ENCODE data around the gene KRT17. TPM values are rescaled to one million over a fixed set of nuclear protein-coding genes. Genes with fewer than 3 reads are reported as not detected.

Gene KRT17
- total and polyA plus RNA-seq, 2 experiments from 2014 or later: 59.5 to 118 TPM

GRCh38 chr17:41666708-41667279 is 42.4 kb upstream of the KRT17 start:
- Histone ChIP-seq H3K27me3 (no peaks in the 10 kb centered on the region), H4K20me1 (ENCODE audit: insufficient read depth, poor library complexity, severe bottlenecking) (no peaks in the 10 kb centered on the region), H2AFZ (peak overlapping the region; percentile 82), H3K4me2 (peak overlapping the region; percentile 96), H3K9me3 (ENCODE audit: low read depth) (no peaks in the 10 kb centered on the region), H3K27ac (peak overlapping the region; percentile 94), H3K79me2 (no peaks in the 10 kb centered on the region), H3K9me2 (replicated peaks; ENCODE audit: insufficient read depth) (no peaks in the 10 kb centered on the region), H3K36me3 (replicated peaks; ENCODE audit: insufficient read depth, low read depth) (no peaks in the 10 kb centered on the region), H3K4me1 (ENCODE audit: insufficient read depth) (peaks cover 19% of the 10 kb centered on the region), H3K4me3 (peak overlapping the region; percentile 38)
- WGBS (ENCODE audit: low lambda C conversion rate, missing lambda C conversion rate): 2% methylated on average over 17 of the region's 23 CpGs
- peak; percentile 89 for DNase-seq (ENCODE audit: low spot score)
- TF ChIP-seq CTCF (IDR thresholded peaks at IDR 0.05; ENCODE audit: poor library complexity) (peak; percentile 97), EZH2 (IDR thresholded peaks at IDR 0.05; ENCODE audit: borderline replicate concordance) (no peak)

- peak overlapping the region; percentile 94 for H3K27ac ChIP-seq
- no peaks in the 10 kb centered on the region for H4K20me1 ChIP-seq (ENCODE audit: insufficient read depth, poor library complexity, severe bottlenecking)
- no peaks in the 10 kb centered on the region for H3K9me2 ChIP-seq (replicated peaks; ENCODE audit: insufficient read depth)
- peak overlapping the region; percentile 25 for H3K4me3 ChIP-seq
- DNase-seq (ENCODE audit: low spot score): peak; percentile 75
- H2AFZ ChIP-seq: peak overlapping the region; percentile 82
- H3K79me2 ChIP-seq: no peaks in the 10 kb centered on the region
- peak overlapping the region; percentile 96 for H3K4me2 ChIP-seq
- TF ChIP-seq EZH2 (IDR thresholded peaks at IDR 0.05; ENCODE audit: borderline replicate concordance) (no peak), EZH2phosphoT487 (IDR thresholded peaks at IDR 0.05; ENCODE audit: low read depth, severe bottlenecking, unreplicated experiment) (no peak), CTCF (IDR thresholded peaks at IDR 0.05; ENCODE audit: poor library complexity) (no peak)
- 10% methylated on average over 10 of the region's 11 CpGs for WGBS (ENCODE audit: low lambda C conversion rate, missing lambda C conversion rate)
- H3K9me3 ChIP-seq (ENCODE audit: low read depth): no peaks in the 10 kb centered on the region
- no peaks in the 10 kb centered on the region for H3K36me3 ChIP-seq (replicated peaks; ENCODE audit: insufficient read depth, low read depth)
- H3K27me3 ChIP-seq: no peaks in the 10 kb centered on the region
- H3K4me1 ChIP-seq (ENCODE audit: insufficient read depth): peaks cover 19% of the 10 kb centered on the region
These were observed 41.9 kb upstream of the KRT17 start for GRCh38 chr17:41666237-41666641.

- Histone ChIP-seq H2AFZ (peak overlapping the region; percentile 92), H3K36me3 (replicated peaks; ENCODE audit: insufficient read depth, low read depth) (no peaks in the 10 kb centered on the region), H3K9me3 (ENCODE audit: low read depth) (no peaks in the 10 kb centered on the region), H3K9me2 (replicated peaks; ENCODE audit: insufficient read depth) (no peaks in the 10 kb centered on the region), H3K4me2 (peak overlapping the region; percentile 96), H4K20me1 (ENCODE audit: insufficient read depth, poor library complexity, severe bottlenecking) (no peaks in the 10 kb centered on the region), H3K79me2 (no peaks in the 10 kb centered on the region), H3K4me3 (peak overlapping the region; percentile 37), H3K27me3 (no peaks in the 10 kb centered on the region), H3K27ac (peak overlapping the region; percentile 94), H3K4me1 (ENCODE audit: insufficient read depth) (peaks cover 19% of the 10 kb centered on the region)
- DNase-seq (ENCODE audit: low spot score): peak; percentile 95
- WGBS (ENCODE audit: low lambda C conversion rate, missing lambda C conversion rate): 15% methylated on average over 34 of the region's 39 CpGs
- TF ChIP-seq EZH2 (IDR thresholded peaks at IDR 0.05; ENCODE audit: borderline replicate concordance): no peak
- peak; percentile 95 for TF ChIP-seq CTCF (IDR thresholded peaks at IDR 0.05; ENCODE audit: poor library complexity)
- no peak for TF ChIP-seq EZH2phosphoT487 (IDR thresholded peaks at IDR 0.05; ENCODE audit: low read depth, severe bottlenecking, unreplicated experiment)
These were observed 41.3 kb upstream of the KRT17 start for GRCh38 chr17:41665566-41666236.

Data from hepatocyte (in vitro differentiated cells).